ENCODE results near the gene ZNF24. TPM values are rescaled to one million over a fixed set of nuclear protein-coding genes. Genes with fewer than 3 reads are reported as not detected.

Gene ZNF24
- total and polyA plus RNA-seq, 10 of the 15 experiments (the other 5 are each of a cell fraction or from before 2014, with no cell fraction given) = 13.6 to 41.7 (median 28.3) TPM

DNA sequence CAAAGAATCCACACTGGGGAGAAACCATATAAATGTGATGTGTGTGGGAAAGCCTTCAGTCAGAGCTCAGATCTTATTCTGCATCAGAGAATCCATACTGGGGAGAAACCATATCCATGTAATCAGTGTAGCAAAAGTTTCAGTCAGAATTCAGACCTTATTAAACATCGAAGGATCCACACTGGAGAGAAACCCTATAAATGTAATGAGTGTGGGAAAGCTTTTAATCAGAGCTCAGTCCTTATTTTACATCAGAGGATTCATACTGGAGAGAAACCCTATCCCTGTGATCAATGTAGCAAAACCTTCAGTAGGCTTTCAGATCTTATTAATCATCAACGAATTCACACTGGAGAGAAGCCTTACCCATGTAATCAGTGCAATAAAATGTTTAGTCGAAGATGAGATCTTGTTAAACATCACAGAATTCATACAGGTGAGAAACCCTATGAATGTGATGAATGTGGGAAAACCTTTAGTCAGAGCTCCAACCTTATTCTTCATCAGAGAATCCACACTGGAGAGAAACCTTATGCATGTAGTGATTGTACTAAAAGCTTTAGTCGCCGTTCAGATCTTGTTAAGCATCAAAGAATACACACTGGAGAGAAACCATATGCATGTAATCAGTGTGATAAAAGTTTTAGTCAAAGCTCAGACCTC, 37.5 kb downstream of the ZNF24 start:
- Histone ChIP-seq H3K36me3 (ENCODE audit: control insufficient read depth in 2 of 2, insufficient read depth in 2 of 2, low read length in 1 of 2) (peaks cover 2 to 8% of the 10 kb centered on the region in 2 experiments; a peak in 2 of 4 replicates), H3K27ac (ENCODE audit: control insufficient read depth, insufficient read depth) (no peak overlapping the region), H3K4me3 (no peak overlapping the region), H4K20me1 (ENCODE audit: control insufficient read depth, insufficient read depth) (no peaks in the 10 kb centered on the region), H3K9me3 (replicated peaks; ENCODE audit: control insufficient read depth, insufficient read depth, low read length) (peaks cover 40% of the 10 kb centered on the region), H2AFZ (ENCODE audit: control insufficient read depth, low read depth, low read length) (no peak overlapping the region), H3K27me3 (replicated peaks in 1 of 2; ENCODE audit: control insufficient read depth in 2 of 2, insufficient read depth in 2 of 2, low read length in 1 of 2) (no peaks in the 10 kb centered on the region), H3K79me2 (ENCODE audit: control insufficient read depth, insufficient read depth, low read length) (no peaks in the 10 kb centered on the region), H3K4me2 (ENCODE audit: control insufficient read depth, insufficient read depth) (no peak overlapping the region), H3K9ac (ENCODE audit: control insufficient read depth, insufficient read depth, low read length) (no peak overlapping the region), H3K4me1 (ENCODE audit: control insufficient read depth, insufficient read depth, low read length) (no peaks in the 10 kb centered on the region)
- WGBS (ENCODE audit: insufficient coverage, insufficient replicate concordance, low lambda C conversion rate, missing lambda C conversion rate) = 94% methylated on average over 5 of the region's 5 CpGs
- BruUV-seq (replicated peaks) = TSS peak; percentile 31
- SMC1A ChIA-PET (ENCODE audit: uncharacterized antibody, unreplicated experiment) = no interaction called here
- no peak for DNase-seq (ENCODE audit: low read depth, low spot score)
- POLR2A ChIA-PET = no interaction called here
- CTCF ChIA-PET = no interaction called here
- no peak for TF ChIP-seq NR2C1 (IDR thresholded peaks at IDR 0.05)
- peak; percentile 51 for TF ChIP-seq KLF5 (IDR thresholded peaks at IDR 0.05; ENCODE audit: partially characterized antibody)
- TF ChIP-seq ZNF274 (IDR thresholded peaks at IDR 0.05; ENCODE audit: insufficient read depth, insufficient read length) = peak; percentile 83
- TF ChIP-seq CBX5 (IDR thresholded peaks at IDR 0.05; ENCODE audit: low read depth) = peak; percentile 68; the same call in 1 of the 2 replicates
- RAD21 ChIA-PET (ENCODE audit: unreplicated experiment) = no interaction called here
- in situ Hi-C loops (cut with MboI) = no loop called here
- no peak for ATAC-seq
- intact Hi-C loops (cut with micrococcal nuclease; ENCODE audit: unreplicated experiment) = no loop called here
- no peak for FAIRE-seq

- WGBS (ENCODE audit: insufficient coverage, insufficient replicate concordance, low lambda C conversion rate, missing lambda C conversion rate) = 97% methylated on average over 4 of the region's 4 CpGs
- H3K4me3 ChIP-seq = no peak overlapping the region
- H4K20me1 ChIP-seq (ENCODE audit: control insufficient read depth, insufficient read depth) = no peaks in the 10 kb centered on the region
- H3K36me3 ChIP-seq (ENCODE audit: control insufficient read depth in 2 of 2, insufficient read depth in 2 of 2, low read length in 1 of 2) = peaks cover 2 to 12% of the 10 kb centered on the region in 2 experiments; a peak in 3 of 4 replicates
- RAD21 ChIA-PET (ENCODE audit: unreplicated experiment) = interaction anchor here (0.8 kb wide), 1 partner anchor 52 kb away, joined by 3 read pairs; no protein-coding TSS in a partner anchor
- in situ Hi-C loops (cut with MboI) = no loop called here
- no peaks in the 10 kb centered on the region for H3K4me1 ChIP-seq (ENCODE audit: control insufficient read depth, insufficient read depth, low read length)
- peaks cover 36% of the 10 kb centered on the region for H3K9me3 ChIP-seq (replicated peaks; ENCODE audit: control insufficient read depth, insufficient read depth, low read length)
- ATAC-seq = no peak
- H3K27me3 ChIP-seq (replicated peaks in 1 of 2; ENCODE audit: control insufficient read depth in 2 of 2, insufficient read depth in 2 of 2, low read length in 1 of 2) = no peaks in the 10 kb centered on the region
- no TSS peak for BruUV-seq (replicated peaks)
- no peak overlapping the region for H3K27ac ChIP-seq (ENCODE audit: control insufficient read depth, insufficient read depth)
- no peak overlapping the region for H2AFZ ChIP-seq (ENCODE audit: control insufficient read depth, low read depth, low read length)
- POLR2A ChIA-PET = no interaction called here
- H3K4me2 ChIP-seq (ENCODE audit: control insufficient read depth, insufficient read depth) = no peak overlapping the region
- intact Hi-C loops (cut with micrococcal nuclease; ENCODE audit: unreplicated experiment) = no loop called here
- H3K9ac ChIP-seq (ENCODE audit: control insufficient read depth, insufficient read depth, low read length) = no peak overlapping the region
- CTCF ChIA-PET = no interaction called here
- no peaks in the 10 kb centered on the region for H3K79me2 ChIP-seq (ENCODE audit: control insufficient read depth, insufficient read depth, low read length)
- SMC1A ChIA-PET (ENCODE audit: uncharacterized antibody, unreplicated experiment) = interaction anchor here (1.1 kb wide), 1 partner anchor 15 kb away, joined by 3 read pairs; no protein-coding TSS in a partner anchor
- DNase-seq (ENCODE audit: low read depth, low spot score) = no peak
- no peak for FAIRE-seq
- TF ChIP-seq POLR2AphosphoS2 (IDR thresholded peaks at IDR 0.05; ENCODE audit: low read depth, low read length) (no peak), CUX1 (IDR thresholded peaks at IDR 0.05; ENCODE audit: insufficient replicate concordance, low read depth, low read length) (no peak), YY1 (IDR thresholded peaks at IDR 0.05; ENCODE audit: low read depth, low read length) (no peak), NFYA (IDR thresholded peaks at IDR 0.05; ENCODE audit: borderline replicate concordance, low read depth, low read length) (no peak)
- TF ChIP-seq, protein P1, sequence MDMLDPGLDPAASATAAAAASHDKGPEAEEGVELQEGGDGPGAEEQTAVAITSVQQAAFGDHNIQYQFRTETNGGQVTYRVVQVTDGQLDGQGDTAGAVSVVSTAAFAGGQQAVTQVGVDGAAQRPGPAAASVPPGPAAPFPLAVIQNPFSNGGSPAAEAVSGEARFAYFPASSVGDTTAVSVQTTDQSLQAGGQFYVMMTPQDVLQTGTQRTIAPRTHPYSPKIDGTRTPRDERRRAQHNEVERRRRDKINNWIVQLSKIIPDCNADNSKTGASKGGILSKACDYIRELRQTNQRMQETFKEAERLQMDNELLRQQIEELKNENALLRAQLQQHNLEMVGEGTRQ (IDR thresholded peaks at IDR 0.05; ENCODE audit: borderline replicate concordance, low read depth, low read length) = no peak
These were observed 40.6 kb downstream of the ZNF24 start for GRCh38 chr18:35303610-35304009.
